GM12891 (cell line): ENCODE results near the gene TRIM38. TPM values are rescaled to one million over a fixed set of nuclear protein-coding genes. Genes with fewer than 3 reads are reported as not detected.

Experiments
- DNase-seq: peaks from one replicate; pipeline ENCODE4 v3.0.0; 2011; ENCODE audit warnings: low spot score; ENCODE audit not compliant: insufficient read length
- FAIRE-seq: peaks from 2 replicates; lab custom pipeline; 2011; peaks lifted over from hg19 to GRCh38; lab: Jason Lieb, UNC
- PAX5 ChIP-seq: IDR thresholded peaks from 2 replicates; pipeline ENCODE4 v1.6.1; 2011; ENCODE audit warnings: low read length, moderate library complexity, mild to moderate bottlenecking; ENCODE audit not compliant: insufficient read depth, severe bottlenecking
- POLR2A ChIP-seq: IDR thresholded peaks from 2 replicates; pipeline ENCODE4 v1.6.1; 2011; ENCODE audit warnings: low read depth, low read length, control low read depth
- POLR2AphosphoS5 ChIP-seq: IDR thresholded peaks from 2 replicates; pipeline ENCODE4 v1.6.1; 2011; ENCODE audit warnings: low read depth, low read length, control low read depth
- POU2F2 ChIP-seq: IDR thresholded peaks from 2 replicates; pipeline ENCODE4 v1.6.1; 2011; ENCODE audit warnings: low read depth, mild to moderate bottlenecking, control low read depth, low read length, moderate library complexity
- SPI1 ChIP-seq: IDR thresholded peaks from 2 replicates; pipeline ENCODE4 v1.6.1; 2011; ENCODE audit warnings: low read depth, low read length, control low read depth
- TAF1 ChIP-seq: IDR thresholded peaks from 2 replicates; pipeline ENCODE4 v1.6.1; 2011; ENCODE audit warnings: low read depth, low read length, control low read depth
- polyA plus RNA-seq: library from polyadenylated mRNA; unstranded; fragments of >200 nt; gene quantifications from one replicate; pipeline ENCODE4 v1.2.1, GENCODE V29; 2012; ENCODE audit warnings: low read depth, missing spikeins, inconsistent platforms; ENCODE audit not compliant: missing spikeins

TRIM38 gene, protein sequence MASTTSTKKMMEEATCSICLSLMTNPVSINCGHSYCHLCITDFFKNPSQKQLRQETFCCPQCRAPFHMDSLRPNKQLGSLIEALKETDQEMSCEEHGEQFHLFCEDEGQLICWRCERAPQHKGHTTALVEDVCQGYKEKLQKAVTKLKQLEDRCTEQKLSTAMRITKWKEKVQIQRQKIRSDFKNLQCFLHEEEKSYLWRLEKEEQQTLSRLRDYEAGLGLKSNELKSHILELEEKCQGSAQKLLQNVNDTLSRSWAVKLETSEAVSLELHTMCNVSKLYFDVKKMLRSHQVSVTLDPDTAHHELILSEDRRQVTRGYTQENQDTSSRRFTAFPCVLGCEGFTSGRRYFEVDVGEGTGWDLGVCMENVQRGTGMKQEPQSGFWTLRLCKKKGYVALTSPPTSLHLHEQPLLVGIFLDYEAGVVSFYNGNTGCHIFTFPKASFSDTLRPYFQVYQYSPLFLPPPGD
- 6.0 TPM for polyA plus RNA-seq

DNA sequence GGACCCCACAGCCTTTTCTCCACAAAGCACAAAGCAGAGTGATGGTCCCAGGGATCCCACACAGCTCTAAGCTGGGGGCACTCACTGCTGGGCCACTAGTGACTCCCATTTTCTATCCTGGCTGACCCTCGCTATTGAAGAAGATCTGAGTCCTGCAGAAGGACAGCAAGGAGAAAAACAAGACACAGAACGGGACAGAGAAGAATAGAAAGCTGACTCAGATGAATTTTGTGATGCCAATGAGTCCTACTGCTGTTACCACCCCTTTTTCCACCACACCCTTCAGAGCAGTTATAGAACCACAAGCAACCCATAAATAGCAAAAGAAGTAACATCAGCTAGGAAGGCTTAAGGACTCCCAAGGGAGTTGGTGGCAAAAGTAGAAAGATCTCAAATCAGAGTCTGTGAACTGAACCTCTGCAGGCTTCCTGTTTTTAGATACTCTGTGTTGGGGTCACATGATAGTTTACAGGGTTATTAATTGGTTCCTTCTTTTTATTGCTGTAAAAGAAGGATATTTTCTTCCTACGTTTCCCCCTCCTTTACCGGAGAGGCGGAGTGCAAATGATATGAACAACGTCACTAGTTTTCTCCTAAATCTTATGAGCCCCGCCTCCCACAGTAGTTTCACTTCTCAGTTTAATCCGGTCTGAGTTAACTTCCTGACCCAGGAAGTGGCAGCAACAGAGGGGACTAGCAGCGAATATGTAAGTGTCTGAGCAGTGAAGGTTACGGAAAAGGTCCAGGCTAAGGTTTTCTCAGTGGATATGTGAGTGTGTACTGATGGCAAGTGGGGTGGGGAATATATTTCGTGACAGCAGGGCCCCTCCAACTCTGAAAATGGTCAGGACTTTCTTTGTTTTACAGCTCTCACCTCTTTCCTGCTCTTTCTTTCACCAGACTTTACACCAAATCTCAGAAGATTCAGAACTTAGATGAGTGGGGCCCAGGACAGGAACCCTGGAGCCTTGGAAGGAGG, at the start of gene TRIM38:
Gene TRIM38 (plus strand): TSS at position 654 of the 979 bp plus-strand sequence. CDS start 3,721 bp downstream, outside the sequence.
- peak; percentile 76 for FAIRE-seq
- TF ChIP-seq SPI1 (peak; percentile 92), TAF1 (peak; percentile 94), POLR2AphosphoS5 (peak; percentile 97), PAX5 (no peak), POLR2A (peak; percentile 98), POU2F2 (peak; percentile 73; the same call in 1 of the 2 replicates)

DNA sequence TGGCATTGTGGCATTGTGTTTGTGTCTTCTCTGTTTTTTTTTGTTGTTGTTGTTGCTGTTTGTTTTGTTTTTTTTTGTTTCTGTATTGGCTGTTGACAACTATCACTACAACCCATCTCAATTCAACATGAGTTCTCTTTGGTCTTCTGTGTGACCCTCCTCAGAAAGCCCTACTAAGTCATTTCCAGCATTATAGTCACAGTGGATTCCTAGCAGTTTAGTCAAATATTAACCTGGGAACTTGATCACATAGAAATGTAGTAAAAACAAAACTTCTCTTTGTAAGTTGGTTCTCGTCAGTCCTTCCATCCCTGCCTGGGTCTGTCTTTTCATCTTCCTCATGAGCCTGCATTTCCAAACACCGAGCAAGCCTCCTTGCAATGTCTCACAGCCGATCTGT, 48.9 kb upstream of the TRIM38 start:
- TF ChIP-seq SPI1 (no peak), PAX5 (no peak), POLR2AphosphoS5 (no peak), TAF1 (no peak), POU2F2 (no peak), POLR2A (no peak)
- FAIRE-seq (no peak), DNase-seq (no peak)

More for the DNA sequence above, at the start of gene TRIM38:
- DNase-seq: peak; percentile 42

DNA sequence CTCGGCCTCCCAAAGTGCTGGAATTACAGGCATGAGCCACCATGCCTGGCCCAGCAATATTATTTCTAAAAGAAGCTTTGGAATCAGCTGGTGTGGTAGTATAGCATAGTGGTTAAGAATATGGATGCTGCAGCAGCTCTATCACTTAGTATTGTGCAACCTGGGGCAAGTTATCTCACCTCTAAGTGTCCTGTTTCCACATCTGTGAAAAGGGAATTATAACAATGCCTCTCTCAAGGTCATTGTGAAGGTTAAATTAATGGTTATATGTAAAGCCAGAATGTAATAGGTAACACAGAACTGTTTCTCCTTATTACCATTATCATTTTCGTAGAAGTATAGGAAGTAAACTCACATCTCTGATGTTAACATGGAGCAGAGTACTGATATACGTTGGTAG, 46.3 kb upstream of the TRIM38 start:
- no peak for DNase-seq
- TF ChIP-seq SPI1 (no peak), TAF1 (no peak)
- FAIRE-seq: no peak

DNA sequence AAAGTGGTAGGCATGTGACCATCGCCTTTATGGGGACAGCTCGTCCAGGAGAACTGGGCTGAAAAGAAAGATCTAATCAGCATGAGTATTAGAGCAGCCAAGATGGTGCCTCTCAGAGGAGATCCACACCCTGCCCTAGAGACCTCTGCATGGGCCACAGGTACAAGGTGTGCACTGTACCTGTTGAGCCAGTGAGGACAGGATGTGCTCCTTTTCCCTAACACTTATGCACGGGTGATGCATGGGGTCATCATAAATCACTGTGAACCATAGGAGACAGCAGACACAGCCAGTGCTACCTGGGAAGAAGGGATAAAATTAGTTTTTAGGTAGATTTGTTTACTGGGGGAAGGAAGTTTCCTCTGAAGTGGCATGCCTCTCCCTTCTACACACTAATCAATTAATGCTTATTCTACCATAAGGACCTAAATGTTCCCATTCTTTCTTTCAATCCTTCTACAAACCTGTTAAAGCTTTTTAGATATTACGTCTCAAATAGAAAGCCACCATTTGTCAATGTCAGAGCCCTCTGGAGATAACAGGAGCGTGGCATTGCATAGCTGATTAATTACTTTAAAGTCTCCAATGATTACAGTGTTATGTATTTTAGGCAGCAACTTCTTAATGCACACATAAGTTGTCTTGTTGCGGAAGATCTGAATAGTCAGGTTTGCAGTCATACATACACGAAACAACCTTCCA, 45.7 kb upstream of the TRIM38 start:
- no peak for FAIRE-seq
- TF ChIP-seq POLR2A (no peak), POU2F2 (no peak), SPI1 (no peak), PAX5 (no peak), TAF1 (no peak), POLR2AphosphoS5 (no peak)
- DNase-seq: no peak

DNA sequence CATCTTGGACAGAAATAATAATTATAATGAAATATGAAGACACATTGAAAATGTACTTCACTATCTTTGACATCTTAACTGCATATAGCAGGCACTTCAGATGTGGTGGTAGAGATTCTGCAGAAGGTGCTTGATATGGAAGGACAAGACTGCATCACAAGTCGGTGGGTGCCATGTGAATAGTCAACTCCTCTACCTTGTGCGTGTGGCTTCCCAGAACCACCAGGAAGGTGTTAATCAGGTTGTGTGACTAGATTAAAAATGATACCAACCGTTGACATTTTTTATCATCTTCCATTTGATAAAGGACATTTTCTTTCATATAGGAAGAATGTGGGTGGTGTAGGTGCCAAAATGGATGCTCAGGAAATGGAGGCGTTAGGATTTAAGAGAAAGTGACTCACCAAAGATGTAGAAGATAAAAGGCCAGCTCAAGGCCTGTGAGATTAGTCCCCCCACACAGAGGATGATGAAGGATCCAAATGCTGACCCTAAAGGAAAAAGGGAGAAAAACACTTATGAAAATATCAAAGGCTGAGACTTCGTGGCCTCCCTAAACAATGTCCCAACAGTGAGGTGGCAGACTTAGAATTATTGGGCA, 44.4 kb upstream of the TRIM38 start:
- no peak for TF ChIP-seq POU2F2
- TF ChIP-seq POLR2AphosphoS5: no peak
- TF ChIP-seq POLR2A: no peak
- FAIRE-seq: no peak
- DNase-seq: no peak

DNA sequence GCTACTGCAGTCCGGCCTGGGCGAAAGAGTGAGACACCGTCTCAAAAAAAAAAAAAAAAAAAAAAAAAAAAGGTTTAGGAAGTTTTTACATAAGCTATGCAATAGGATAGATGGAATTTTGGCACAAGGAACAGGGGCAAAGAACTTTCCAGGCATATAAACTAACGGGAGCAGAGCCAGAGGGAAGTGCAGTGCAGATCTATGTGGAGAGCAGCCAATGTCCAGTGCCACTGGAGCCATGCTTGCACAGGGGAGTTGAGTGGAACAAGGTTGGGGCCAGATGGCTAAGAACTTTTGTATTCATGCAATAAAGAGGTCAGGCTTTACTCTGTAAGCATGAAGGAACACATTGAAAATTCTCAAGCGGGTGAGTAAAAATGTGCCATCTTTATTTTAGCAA, 42.9 kb upstream of the TRIM38 start:
- TF ChIP-seq TAF1: no peak
- TF ChIP-seq POLR2AphosphoS5: no peak
- TF ChIP-seq PAX5: no peak
- no peak for TF ChIP-seq POLR2A
- TF ChIP-seq SPI1: no peak
- no peak for TF ChIP-seq POU2F2
- DNase-seq (no peak), FAIRE-seq (no peak)

DNA sequence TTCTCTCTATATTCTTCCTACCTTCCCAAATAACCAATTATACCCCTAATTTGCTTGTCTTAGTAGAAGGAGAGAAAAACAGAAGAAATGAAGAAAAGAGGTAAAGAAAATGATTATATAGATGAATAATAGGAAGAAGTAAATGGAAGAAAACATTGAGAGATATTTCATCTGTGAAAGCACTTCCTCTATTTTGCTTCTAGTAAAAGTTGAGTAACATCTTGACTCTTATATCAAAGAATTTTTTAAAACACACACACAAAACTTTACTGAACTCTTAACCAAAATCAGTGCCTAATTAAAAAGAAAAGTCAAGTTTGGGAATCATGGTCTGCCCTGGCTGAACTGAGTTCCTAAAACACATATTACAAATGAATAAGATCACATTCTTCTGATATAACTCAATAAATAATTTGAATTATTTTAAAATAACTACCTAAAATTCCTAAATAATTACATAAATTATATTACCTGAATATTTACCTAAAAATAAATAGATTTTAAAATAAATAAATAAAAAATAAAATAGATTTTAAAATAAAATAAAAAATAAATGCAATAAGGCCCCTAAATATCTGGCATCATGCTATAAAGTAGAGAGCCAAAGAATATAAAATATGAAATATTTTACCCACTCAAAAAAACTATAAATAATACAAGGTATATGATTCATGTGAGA, 40.9 kb upstream of the TRIM38 start:
- no peak for TF ChIP-seq TAF1
- no peak for TF ChIP-seq PAX5
- no peak for TF ChIP-seq POLR2AphosphoS5
- no peak for TF ChIP-seq POU2F2
- FAIRE-seq: no peak

DNA sequence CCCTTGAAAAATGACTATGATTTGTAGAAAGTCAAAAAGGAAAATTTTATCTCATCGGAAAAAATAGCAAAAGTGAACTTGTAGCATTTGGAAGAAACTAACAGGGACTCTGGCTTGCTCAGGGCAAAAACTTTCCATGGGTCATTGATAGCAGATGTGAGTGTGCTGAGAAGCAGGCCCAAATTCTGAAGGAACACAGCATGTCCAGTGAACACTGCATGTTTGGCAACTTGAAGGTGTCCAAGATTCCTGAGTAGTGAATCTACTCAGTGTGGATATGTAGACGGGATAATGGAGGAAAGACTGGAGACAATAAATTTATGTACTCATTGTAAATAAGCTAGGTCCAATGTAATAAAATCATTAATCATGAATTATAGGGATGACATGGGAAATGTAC, 40.3 kb upstream of the TRIM38 start:
- no peak for DNase-seq
- TF ChIP-seq POLR2AphosphoS5 (no peak), POLR2A (no peak), POU2F2 (no peak), TAF1 (no peak), PAX5 (no peak), SPI1 (no peak)
- no peak for FAIRE-seq

More for the DNA sequence above, 40.9 kb upstream of the TRIM38 start:
- DNase-seq: no peak
